Right lung (tissue), 5 donors: ENCODE results near the gene DNMT1. TPM values are rescaled to one million over a fixed set of nuclear protein-coding genes. Genes with fewer than 3 reads are reported as not detected.

ENCODE experiments used
- polyA plus RNA-seq, 5 donors: library from polyadenylated mRNA; unstranded; fragments of 120-200 nt; gene quantifications; one replicate each; pipeline versions ENCODE4 v1.2.1 to v1.2.3, GENCODE V29; 2013; ENCODE audit warnings: inconsistent platforms in 1 of 5, low replicate concordance in 1 of 5; ENCODE audit not compliant: insufficient read length in 5 of 5, insufficient read depth in 1 of 5

DNMT1 gene
- polyA plus RNA-seq, 5 donors, result 126 to 142 (median 131) TPM

Other genes with a start within 250 kb of the DNMT1 start
- gene COL5A3, start 184.4 kb downstream of the DNMT1 start, polyA plus RNA-seq, result 10 to 100 TPM in 1 of 5 donors, 1 to 10 TPM in 4; 3.6 to 11.0 (median 5.7) TPM
- gene RDH8, start 181.5 kb downstream of the DNMT1 start, polyA plus RNA-seq, result not detected
- gene SHFL, start 108.6 kb downstream of the DNMT1 start, polyA plus RNA-seq, result 10 to 100 TPM; 28.6 to 38.7 (median 36.3) TPM
- 1 to 10 TPM; 1.0 to 3.0 (median 2.2) TPM for gene ANGPTL6, start 92.3 kb downstream of the DNMT1 start, polyA plus RNA-seq
- gene PPAN, start 88.6 kb downstream of the DNMT1 start, polyA plus RNA-seq, result 10 to 100 TPM; 22.1 to 34.9 (median 24.0) TPM
- gene P2RY11, start 83.3 kb downstream of the DNMT1 start, polyA plus RNA-seq, result 10 to 100 TPM in 3 of 5 donors, 1 to 10 TPM in 2; 7.1 to 15.1 (median 10.9) TPM
- gene EIF3G, start 75.1 kb downstream of the DNMT1 start, polyA plus RNA-seq, result 100 to 1,000 TPM; 154 to 238 (median 197) TPM
- 10 to 100 TPM; 31.6 to 49.2 (median 37.2) TPM for gene S1PR2, start 36.4 kb upstream of the DNMT1 start, polyA plus RNA-seq
- 10 to 100 TPM; 26.7 to 51.0 (median 30.5) TPM for gene MRPL4, start 57.3 kb upstream of the DNMT1 start, polyA plus RNA-seq
- 10 to 100 TPM; 14.2 to 25.1 (median 16.8) TPM for gene ICAM1, start 76.2 kb upstream of the DNMT1 start, polyA plus RNA-seq
- gene ICAM4, start 92.0 kb upstream of the DNMT1 start, polyA plus RNA-seq, result 10 to 100 TPM; 10.1 to 25.3 (median 15.8) TPM
- 10 to 100 TPM in 3 of 5 donors, 1 to 10 TPM in 2; 4.3 to 22.3 (median 12.6) TPM for gene ICAM5, start 95.0 kb upstream of the DNMT1 start, polyA plus RNA-seq
- 10 to 100 TPM in 1 of 5 donors, 1 to 10 TPM in 4; 5.1 to 12.8 (median 8.4) TPM for gene ZGLP1, start 114.9 kb upstream of the DNMT1 start, polyA plus RNA-seq
- gene FDX2, start 121.1 kb upstream of the DNMT1 start, polyA plus RNA-seq, result 10 to 100 TPM; 15.3 to 27.2 (median 19.3) TPM
- gene RAVER1, start 138.6 kb upstream of the DNMT1 start, polyA plus RNA-seq, result 10 to 100 TPM; 19.3 to 41.3 (median 24.8) TPM
- gene ICAM3, start 144.7 kb upstream of the DNMT1 start, polyA plus RNA-seq, result 10 to 100 TPM in 3 of 5 donors, 1 to 10 TPM in 2; 9.3 to 17.6 (median 10.6) TPM
- 100 to 1,000 TPM; 112 to 162 (median 149) TPM for gene TYK2, start 185.6 kb upstream of the DNMT1 start, polyA plus RNA-seq
- gene CDC37, start 208.6 kb upstream of the DNMT1 start, polyA plus RNA-seq, result 100 to 1,000 TPM; 147 to 223 (median 164) TPM
- 10 to 100 TPM in 1 of 5 donors, 1 to 10 TPM in 4; 3.7 to 10.1 (median 8.7) TPM for gene PDE4A, start 225.6 kb upstream of the DNMT1 start, polyA plus RNA-seq